Measurements from ENCODE around the gene PRSS38. TPM values are rescaled to one million over a fixed set of nuclear protein-coding genes. Genes with fewer than 3 reads are reported as not detected.
"Not testable (repeated sequence)": the region's sequence is repeated elsewhere in the genome, so short reads cannot be mapped to it uniquely, and the experiment has no call there.

The PRSS38 gene
- total and polyA plus RNA-seq, 2 experiments from 2014 or later: not detected

DNA sequence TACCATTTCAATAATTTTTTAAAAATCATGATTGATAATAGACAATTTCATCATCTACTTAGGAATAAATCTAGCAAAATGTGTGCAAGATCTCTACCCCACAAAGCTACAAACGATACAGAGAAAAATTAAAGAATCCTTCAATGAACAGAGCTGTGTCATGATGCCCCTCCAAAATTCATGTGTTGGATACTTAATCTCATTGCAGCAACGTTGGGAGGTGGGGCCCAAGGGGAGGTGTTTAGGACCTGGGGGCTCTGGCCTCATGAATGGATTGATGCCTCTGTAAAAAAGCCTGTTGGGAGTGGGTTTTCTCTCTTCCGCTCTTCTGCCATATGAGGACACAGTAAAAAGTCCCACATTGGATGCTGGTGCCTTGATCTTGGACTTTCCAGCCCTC is 54.9 kb downstream of the PRSS38 start (continued):
- TF ChIP-seq, protein P1, sequence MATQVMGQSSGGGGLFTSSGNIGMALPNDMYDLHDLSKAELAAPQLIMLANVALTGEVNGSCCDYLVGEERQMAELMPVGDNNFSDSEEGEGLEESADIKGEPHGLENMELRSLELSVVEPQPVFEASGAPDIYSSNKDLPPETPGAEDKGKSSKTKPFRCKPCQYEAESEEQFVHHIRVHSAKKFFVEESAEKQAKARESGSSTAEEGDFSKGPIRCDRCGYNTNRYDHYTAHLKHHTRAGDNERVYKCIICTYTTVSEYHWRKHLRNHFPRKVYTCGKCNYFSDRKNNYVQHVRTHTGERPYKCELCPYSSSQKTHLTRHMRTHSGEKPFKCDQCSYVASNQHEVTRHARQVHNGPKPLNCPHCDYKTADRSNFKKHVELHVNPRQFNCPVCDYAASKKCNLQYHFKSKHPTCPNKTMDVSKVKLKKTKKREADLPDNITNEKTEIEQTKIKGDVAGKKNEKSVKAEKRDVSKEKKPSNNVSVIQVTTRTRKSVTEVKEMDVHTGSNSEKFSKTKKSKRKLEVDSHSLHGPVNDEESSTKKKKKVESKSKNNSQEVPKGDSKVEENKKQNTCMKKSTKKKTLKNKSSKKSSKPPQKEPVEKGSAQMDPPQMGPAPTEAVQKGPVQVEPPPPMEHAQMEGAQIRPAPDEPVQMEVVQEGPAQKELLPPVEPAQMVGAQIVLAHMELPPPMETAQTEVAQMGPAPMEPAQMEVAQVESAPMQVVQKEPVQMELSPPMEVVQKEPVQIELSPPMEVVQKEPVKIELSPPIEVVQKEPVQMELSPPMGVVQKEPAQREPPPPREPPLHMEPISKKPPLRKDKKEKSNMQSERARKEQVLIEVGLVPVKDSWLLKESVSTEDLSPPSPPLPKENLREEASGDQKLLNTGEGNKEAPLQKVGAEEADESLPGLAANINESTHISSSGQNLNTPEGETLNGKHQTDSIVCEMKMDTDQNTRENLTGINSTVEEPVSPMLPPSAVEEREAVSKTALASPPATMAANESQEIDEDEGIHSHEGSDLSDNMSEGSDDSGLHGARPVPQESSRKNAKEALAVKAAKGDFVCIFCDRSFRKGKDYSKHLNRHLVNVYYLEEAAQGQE (IDR thresholded peaks at IDR 0.05; ENCODE audit: unreplicated experiment): no peak

DNA sequence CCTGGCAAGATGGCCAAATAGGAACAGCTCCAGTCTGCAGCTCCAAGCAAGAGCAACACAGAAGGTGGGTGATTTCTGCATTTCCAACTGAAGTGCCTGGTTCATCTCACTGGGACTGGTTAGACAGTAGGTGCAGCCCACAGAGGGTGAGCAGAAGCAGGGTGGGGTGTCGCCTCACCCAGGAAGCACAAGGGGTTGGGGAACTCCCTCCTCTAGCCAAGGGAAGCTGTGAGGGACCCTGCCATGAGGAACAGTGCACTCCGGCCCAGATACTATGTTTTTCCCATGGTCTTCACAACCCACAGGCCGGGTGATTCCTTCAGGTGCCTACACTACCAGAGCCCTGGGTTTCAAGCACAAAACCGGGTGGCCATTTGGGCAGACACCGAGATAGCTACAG is 56.4 kb downstream of the PRSS38 start:
- H3K9me2 ChIP-seq (ENCODE audit: insufficient read depth); H3K36me3 ChIP-seq (ENCODE audit: insufficient read depth); H3F3A ChIP-seq (replicated peaks; ENCODE audit: low read depth); H2AFZ ChIP-seq; H3K4me1 ChIP-seq (ENCODE audit: insufficient read depth); H3K4me3 ChIP-seq; ATAC-seq; H3K27me3 Mint-ChIP-seq (ENCODE audit: insufficient read depth, low read depth, poor library complexity); H3K36me3 Mint-ChIP-seq (ENCODE audit: low read depth); H3K27ac ChIP-seq (ENCODE audit: low read depth); H3K27me3 ChIP-seq (ENCODE audit: insufficient read depth); H3K4me1 Mint-ChIP-seq; H3K27ac Mint-ChIP-seq; DNase-seq (ENCODE audit: low spot score); H3K4me3 Mint-ChIP-seq; H3K79me2 ChIP-seq (replicated peaks; ENCODE audit: insufficient read depth); H3K4me2 ChIP-seq; H4K20me1 ChIP-seq (replicated peaks; ENCODE audit: insufficient read depth): not testable (repeated sequence)
- peaks cover 20% of the 10 kb centered on the region; the same call in 1 of the 3 replicates for H3K9me3 Mint-ChIP-seq

DNA sequence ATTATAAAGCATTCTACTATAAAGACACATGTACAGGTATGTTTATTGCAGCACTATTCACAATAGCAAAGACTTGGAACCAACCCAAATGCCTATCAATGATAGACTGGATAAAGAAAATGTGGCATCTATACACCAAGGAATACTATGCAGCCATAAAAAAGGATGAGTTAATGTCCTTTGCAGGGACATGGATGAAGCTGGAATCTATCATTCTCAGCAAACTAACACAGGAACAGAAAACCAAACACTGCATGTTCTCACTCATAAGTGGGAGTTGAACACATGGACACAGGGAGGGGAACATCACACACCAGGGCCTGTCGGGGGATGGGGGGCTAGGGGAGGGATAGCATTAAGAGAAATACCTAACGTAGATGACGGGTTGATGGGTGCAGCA is 62.3 kb downstream of the PRSS38 start:
- H3F3A ChIP-seq (replicated peaks; ENCODE audit: low read depth); H3K9me2 ChIP-seq (ENCODE audit: insufficient read depth); H3K4me2 ChIP-seq; H4K20me1 ChIP-seq (replicated peaks; ENCODE audit: insufficient read depth); H3K9me3 Mint-ChIP-seq; DNase-seq (ENCODE audit: low spot score); H3K27ac Mint-ChIP-seq; H3K4me3 ChIP-seq; ATAC-seq; H3K36me3 ChIP-seq (ENCODE audit: insufficient read depth); H3K79me2 ChIP-seq (replicated peaks; ENCODE audit: insufficient read depth); H3K27ac ChIP-seq (ENCODE audit: low read depth); H3K27me3 ChIP-seq (ENCODE audit: insufficient read depth); H3K4me3 Mint-ChIP-seq; H3K4me1 ChIP-seq (ENCODE audit: insufficient read depth); H2AFZ ChIP-seq; H3K36me3 Mint-ChIP-seq (ENCODE audit: low read depth); H3K27me3 Mint-ChIP-seq (ENCODE audit: insufficient read depth, low read depth, poor library complexity); H3K4me1 Mint-ChIP-seq: not testable (repeated sequence)

DNA sequence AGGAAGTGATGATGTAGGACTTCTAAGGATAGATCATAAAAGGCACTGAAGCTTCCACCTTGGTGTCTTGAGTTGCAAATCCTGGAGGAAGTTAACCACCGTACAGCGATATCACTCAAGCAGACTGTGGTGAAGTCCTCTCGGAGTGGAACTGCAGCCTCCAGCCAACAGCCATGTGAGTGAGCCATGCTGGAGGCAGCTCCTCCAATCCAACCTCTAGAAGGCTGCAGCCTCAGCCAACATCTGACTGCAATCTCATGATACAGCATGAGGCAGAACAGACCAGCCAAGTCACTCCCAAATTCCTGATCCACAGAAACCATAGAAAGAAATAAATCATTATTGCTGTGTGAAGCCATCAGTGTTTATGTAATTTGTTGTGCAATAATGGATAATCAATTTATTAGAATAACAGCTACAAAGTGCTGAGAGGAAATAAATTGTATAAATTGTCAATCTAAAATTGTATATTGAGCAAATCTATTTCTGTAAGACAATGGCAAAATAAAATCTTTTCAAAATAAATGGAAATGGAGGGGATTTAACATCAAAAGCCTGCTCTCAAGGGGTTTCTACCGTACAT is 65.0 kb downstream of the PRSS38 start:
- H3K4me3 ChIP-seq: no peak overlapping the region
- H2AFZ ChIP-seq: peak overlapping the region; percentile 59; the same call in 1 of the 2 replicates
- H3K27me3 ChIP-seq (ENCODE audit: insufficient read depth): no peaks in the 10 kb centered on the region
- H3F3A ChIP-seq (replicated peaks; ENCODE audit: low read depth): no peaks in the 10 kb centered on the region
- H3K4me1 ChIP-seq (ENCODE audit: insufficient read depth): no peaks in the 10 kb centered on the region
- H3K27ac ChIP-seq (ENCODE audit: low read depth): no peak overlapping the region
- ATAC-seq (no peak), DNase-seq (ENCODE audit: low spot score) (no peak)
- H3K4me2 ChIP-seq: no peak overlapping the region
- no peaks in the 10 kb centered on the region for H3K79me2 ChIP-seq (replicated peaks; ENCODE audit: insufficient read depth)
- Mint-ChIP-seq H3K27me3 (ENCODE audit: insufficient read depth, low read depth, poor library complexity) (peaks cover 2% of the 10 kb centered on the region), H3K4me3 (no peak overlapping the region), H3K27ac (no peak overlapping the region), H3K4me1 (peaks cover under 1% of the 10 kb centered on the region), H3K36me3 (ENCODE audit: low read depth) (peaks cover 2% of the 10 kb centered on the region; the same call in 1 of the 3 replicates), H3K9me3 (no peaks in the 10 kb centered on the region)
- H3K9me2 ChIP-seq (ENCODE audit: insufficient read depth): no peaks in the 10 kb centered on the region
- no peaks in the 10 kb centered on the region for H3K36me3 ChIP-seq (ENCODE audit: insufficient read depth)
- H4K20me1 ChIP-seq (replicated peaks; ENCODE audit: insufficient read depth): no peaks in the 10 kb centered on the region
- TF ChIP-seq EZH2 (IDR thresholded peaks at IDR 0.05; ENCODE audit: low read depth, unreplicated experiment) (no peak), POLR2AphosphoS5 (IDR thresholded peaks at IDR 0.05; ENCODE audit: low read depth) (no peak), EZH2phosphoT487 (IDR thresholded peaks at IDR 0.05; ENCODE audit: unreplicated experiment) (no peak), NANOG (IDR thresholded peaks at IDR 0.05; ENCODE audit: borderline replicate concordance) (no peak), ZNF114 (CRISPR knock-in tag; IDR thresholded peaks at IDR 0.05) (no peak), ZNF331 (CRISPR knock-in tag; IDR thresholded peaks at IDR 0.05; ENCODE audit: low read depth) (no peak), STAT1 (IDR thresholded peaks at IDR 0.05; ENCODE audit: unreplicated experiment) (no peak), CREB1 (CRISPR knock-in tag; IDR thresholded peaks at IDR 0.05; ENCODE audit: low read depth) (no peak)
